ENCODE data around the gene TGOLN2. TPM values are rescaled to one million over a fixed set of nuclear protein-coding genes. Genes with fewer than 3 reads are reported as not detected.
A peak's percentile ranks its signal among the peaks of the same experiment; 100 is the strongest.

TGOLN2 gene
- total and polyA plus RNA-seq, 2 of the 13 experiments (the other 11 are each of a cell fraction or from before 2014, with no cell fraction given): 99.6 to 155 TPM

- TF ChIP-seq SNRNP70 (IDR thresholded peaks at IDR 0.05; ENCODE audit: low read depth, low read length) (no peak), ERF (CRISPR knock-in tag; IDR thresholded peaks at IDR 0.05) (no peak), HDAC6 (IDR thresholded peaks at IDR 0.05; ENCODE audit: low read depth, low read length) (no peak)
Measured at GRCh38 chr2:85376291-85377065, 48.7 kb upstream of the TGOLN2 start (continued).

DNA sequence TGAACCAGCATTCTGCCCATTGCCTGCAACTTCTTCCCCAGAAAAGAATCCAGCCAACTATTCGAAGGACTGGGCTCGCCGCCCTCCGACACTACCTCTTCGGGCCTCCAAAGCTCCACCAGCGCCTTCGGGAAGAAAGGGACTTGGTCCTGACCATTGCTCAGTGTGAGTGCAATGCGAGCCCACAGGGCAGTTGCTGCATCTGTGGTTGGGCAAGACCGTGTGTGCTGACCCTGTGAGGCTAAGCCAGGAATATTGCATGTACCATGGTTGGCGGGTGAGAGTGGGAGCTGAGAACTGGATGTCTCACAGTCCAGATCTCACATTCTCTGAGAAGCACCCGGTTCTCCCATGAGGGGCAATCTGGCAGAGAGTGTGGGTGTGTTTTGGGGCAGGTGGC is 43.3 kb upstream of the TGOLN2 start:
- 93% methylated on average over 11 of the region's 11 CpGs for WGBS (ENCODE audit: low lambda C conversion rate)
- BruUV-seq (replicated peaks): no TSS peak
- FAIRE-seq: no peak

More for the DNA sequence above, 43.3 kb upstream of the TGOLN2 start:
- ChIA-PET CTCF (ENCODE audit: low intra/inter-chr PET ratio, low total read pairs) (no interaction called here), POLR2A (interaction anchor here (1.5 to 2.9 kb wide), 4 partner anchors 17 to 214 kb away, joined by 3 to 25 read pairs (median 8); partner anchors contain the start of genes ELMOD3, MAT2A, RETSAT and SH2D6)
- H3K27ac ChIP-seq (ENCODE audit: extremely low read length, insufficient read depth, low read length): no peak overlapping the region
- H2AFZ ChIP-seq (ENCODE audit: low read length): no peak overlapping the region
- H3K9me3 ChIP-seq (ENCODE audit: low read length): no peaks in the 10 kb centered on the region
- no peak overlapping the region for H3K9ac ChIP-seq (ENCODE audit: insufficient read depth, low read depth, low read length)
- DNase-seq (ENCODE audit: low spot score): no peak
- H3K4me2 ChIP-seq (ENCODE audit: low read depth, low read length): no peak overlapping the region
- in situ Hi-C loops (cut with HindIII; ENCODE audit: extremely low pct_ligation_motif_present, low pct_unique_long_range_greater_than_20kb): no loop called here
- H3K27me3 ChIP-seq (ENCODE audit: control insufficient read depth in 1 of 2, insufficient read depth in 2 of 2, low read length in 2 of 2): no peaks in the 10 kb centered on the region
- peaks cover 32% of the 10 kb centered on the region for H3K4me1 ChIP-seq (ENCODE audit: insufficient read depth, low read length)
- ATAC-seq: peak; percentile 35
- intact Hi-C loops (cut with micrococcal nuclease; ENCODE audit: unreplicated experiment): no loop called here
- H3K79me2 ChIP-seq (ENCODE audit: insufficient read depth, low read length): no peaks in the 10 kb centered on the region
- H4K20me1 ChIP-seq (ENCODE audit: insufficient read depth, low read length): no peaks in the 10 kb centered on the region
- no peak overlapping the region for H3K4me3 ChIP-seq (replicated peaks in 1 of 3; ENCODE audit: insufficient read depth in 1 of 3, low read depth in 2 of 3, low read length in 3 of 3)
- no peaks in the 10 kb centered on the region for H3K36me3 ChIP-seq (replicated peaks in 1 of 2; ENCODE audit: control insufficient read depth in 1 of 2, insufficient read depth in 2 of 2, low read length in 2 of 2)
- TF ChIP-seq ZNF724P (CRISPR knock-in tag; IDR thresholded peaks at IDR 0.05; ENCODE audit: borderline replicate concordance) (no peak), FOSL2 (CRISPR knock-in tag; IDR thresholded peaks at IDR 0.05) (no peak), ZBTB33 (CRISPR knock-in tag; IDR thresholded peaks at IDR 0.05) (peak; percentile 75; the same call in 1 of the 2 replicates), ZNF160 (CRISPR knock-in tag; IDR thresholded peaks at IDR 0.05) (no peak), HOXA9 (CRISPR knock-in tag; IDR thresholded peaks at IDR 0.05; ENCODE audit: borderline replicate concordance) (no peak), CHD4 (IDR thresholded peaks at IDR 0.05; ENCODE audit: borderline replicate concordance, low read length) (no peak), CEBPB (IDR thresholded peaks at IDR 0.05; ENCODE audit: borderline replicate concordance, low read depth, low read length) (peak; percentile 47; the same call in 1 of the 2 replicates), RAD51 (IDR thresholded peaks at IDR 0.05; ENCODE audit: borderline replicate concordance) (no peak)
- TF ChIP-seq, protein P1, sequence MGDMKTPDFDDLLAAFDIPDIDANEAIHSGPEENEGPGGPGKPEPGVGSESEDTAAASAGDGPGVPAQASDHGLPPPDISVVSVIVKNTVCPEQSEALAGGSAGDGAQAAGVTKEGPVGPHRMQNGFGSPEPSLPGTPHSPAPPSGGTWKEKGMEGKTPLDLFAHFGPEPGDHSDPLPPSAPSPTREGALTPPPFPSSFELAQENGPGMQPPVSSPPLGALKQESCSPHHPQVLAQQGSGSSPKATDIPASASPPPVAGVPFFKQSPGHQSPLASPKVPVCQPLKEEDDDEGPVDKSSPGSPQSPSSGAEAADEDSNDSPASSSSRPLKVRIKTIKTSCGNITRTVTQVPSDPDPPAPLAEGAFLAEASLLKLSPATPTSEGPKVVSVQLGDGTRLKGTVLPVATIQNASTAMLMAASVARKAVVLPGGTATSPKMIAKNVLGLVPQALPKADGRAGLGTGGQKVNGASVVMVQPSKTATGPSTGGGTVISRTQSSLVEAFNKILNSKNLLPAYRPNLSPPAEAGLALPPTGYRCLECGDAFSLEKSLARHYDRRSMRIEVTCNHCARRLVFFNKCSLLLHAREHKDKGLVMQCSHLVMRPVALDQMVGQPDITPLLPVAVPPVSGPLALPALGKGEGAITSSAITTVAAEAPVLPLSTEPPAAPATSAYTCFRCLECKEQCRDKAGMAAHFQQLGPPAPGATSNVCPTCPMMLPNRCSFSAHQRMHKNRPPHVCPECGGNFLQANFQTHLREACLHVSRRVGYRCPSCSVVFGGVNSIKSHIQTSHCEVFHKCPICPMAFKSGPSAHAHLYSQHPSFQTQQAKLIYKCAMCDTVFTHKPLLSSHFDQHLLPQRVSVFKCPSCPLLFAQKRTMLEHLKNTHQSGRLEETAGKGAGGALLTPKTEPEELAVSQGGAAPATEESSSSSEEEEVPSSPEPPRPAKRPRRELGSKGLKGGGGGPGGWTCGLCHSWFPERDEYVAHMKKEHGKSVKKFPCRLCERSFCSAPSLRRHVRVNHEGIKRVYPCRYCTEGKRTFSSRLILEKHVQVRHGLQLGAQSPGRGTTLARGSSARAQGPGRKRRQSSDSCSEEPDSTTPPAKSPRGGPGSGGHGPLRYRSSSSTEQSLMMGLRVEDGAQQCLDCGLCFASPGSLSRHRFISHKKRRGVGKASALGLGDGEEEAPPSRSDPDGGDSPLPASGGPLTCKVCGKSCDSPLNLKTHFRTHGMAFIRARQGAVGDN (CRISPR knock-in tag; IDR thresholded peaks at IDR 0.05): peak; percentile 39; the same call in 1 of the 2 replicates
- TF ChIP-seq, protein P2, sequence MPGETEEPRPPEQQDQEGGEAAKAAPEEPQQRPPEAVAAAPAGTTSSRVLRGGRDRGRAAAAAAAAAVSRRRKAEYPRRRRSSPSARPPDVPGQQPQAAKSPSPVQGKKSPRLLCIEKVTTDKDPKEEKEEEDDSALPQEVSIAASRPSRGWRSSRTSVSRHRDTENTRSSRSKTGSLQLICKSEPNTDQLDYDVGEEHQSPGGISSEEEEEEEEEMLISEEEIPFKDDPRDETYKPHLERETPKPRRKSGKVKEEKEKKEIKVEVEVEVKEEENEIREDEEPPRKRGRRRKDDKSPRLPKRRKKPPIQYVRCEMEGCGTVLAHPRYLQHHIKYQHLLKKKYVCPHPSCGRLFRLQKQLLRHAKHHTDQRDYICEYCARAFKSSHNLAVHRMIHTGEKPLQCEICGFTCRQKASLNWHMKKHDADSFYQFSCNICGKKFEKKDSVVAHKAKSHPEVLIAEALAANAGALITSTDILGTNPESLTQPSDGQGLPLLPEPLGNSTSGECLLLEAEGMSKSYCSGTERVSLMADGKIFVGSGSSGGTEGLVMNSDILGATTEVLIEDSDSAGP (CRISPR knock-in tag; IDR thresholded peaks at IDR 0.05; ENCODE audit: borderline replicate concordance): peak; percentile 14; the same call in 1 of the 2 replicates

Data from HepG2 (cell line).